ENCODE measurements around the gene MAP7D3. TPM values are rescaled to one million over a fixed set of nuclear protein-coding genes. Genes with fewer than 3 reads are reported as not detected.
A peak's percentile ranks its signal among the peaks of the same experiment; 100 is the strongest.
"Not testable (repeated sequence)": the region's sequence is repeated elsewhere in the genome, so short reads cannot be mapped to it uniquely, and the experiment has no call there.

MAP7D3 gene
- total and polyA plus RNA-seq, 12 donors = 5.9 to 14.9 (median 7.9) TPM

DNA sequence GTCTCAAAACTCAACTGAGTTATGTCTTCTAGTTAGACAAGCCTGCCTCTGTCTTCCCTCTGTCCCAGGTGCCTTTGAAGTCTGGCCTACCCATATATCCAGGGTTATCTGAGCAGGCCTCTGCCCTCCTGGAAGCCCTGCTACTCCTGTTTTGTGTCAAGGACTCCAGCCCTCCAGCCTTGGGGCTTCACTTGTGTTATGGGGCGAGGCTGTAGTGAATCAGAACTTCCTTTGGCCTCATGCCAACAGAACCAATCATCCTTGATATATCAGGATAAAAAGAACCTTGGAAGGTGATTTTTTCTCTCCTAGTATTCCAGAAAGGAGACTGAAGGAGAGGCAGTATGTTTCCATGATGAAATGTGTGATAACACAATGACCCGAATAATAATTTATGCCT, 40.6 kb upstream of the MAP7D3 start:
- no peak overlapping the region for H3K4me3 ChIP-seq
- H3K4me1 ChIP-seq (replicated peaks in 1 of 2) = no peaks in the 10 kb centered on the region
- H3K27me3 ChIP-seq = no peaks in the 10 kb centered on the region
- H3K9me3 ChIP-seq (replicated peaks in 1 of 3) = no peaks in the 10 kb centered on the region
- no peak overlapping the region for H3K27ac ChIP-seq
- peak in 4 of 7 donors; percentile 15 to 42 (median 21) for DNase-seq
- intact Hi-C loops (cut with DNase I) = no loop called here
- no peaks in the 10 kb centered on the region for H3K36me3 ChIP-seq (replicated peaks in 1 of 2)
- no peak for TF ChIP-seq CTCF (IDR thresholded peaks at IDR 0.05)
- no peak for TF ChIP-seq POLR2A (IDR thresholded peaks at IDR 0.05)
- WGBS, 4 donors = 43 to 51% (median 47%) methylated on average over 2 of the region's 2 CpGs

- intact Hi-C loops (cut with DNase I); DNase-seq: not testable (repeated sequence)
- 68 to 89% (median 84%) methylated on average over 3 to 5 of the region's 5 CpGs for WGBS, 4 donors
Measured at GRCh38 chrX:136286375-136286774, 35.2 kb upstream of the MAP7D3 start.

DNA sequence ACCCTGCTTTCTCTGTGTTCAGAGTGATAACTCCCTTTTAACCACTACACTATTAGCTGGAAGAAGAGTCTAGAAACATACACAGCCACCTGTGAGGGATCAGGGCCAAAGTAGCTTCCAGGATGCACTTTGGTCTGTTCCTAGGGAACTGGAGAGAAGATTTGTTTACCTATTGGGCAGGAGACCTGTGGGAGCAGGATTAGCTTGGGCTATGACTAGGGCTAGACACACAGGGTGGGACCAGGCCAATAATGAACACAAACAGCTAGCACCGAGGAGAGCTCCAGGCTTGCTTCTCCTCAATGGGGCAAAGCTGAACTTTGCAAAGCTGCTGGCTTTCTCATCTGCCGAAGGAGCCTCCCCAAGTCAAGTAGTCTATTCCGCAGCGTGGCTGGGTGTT, 24.4 kb upstream of the MAP7D3 start:
- Histone ChIP-seq H3K9me3 (replicated peaks in 1 of 3) (no peaks in the 10 kb centered on the region), H3K36me3 (replicated peaks in 1 of 2) (no peaks in the 10 kb centered on the region), H3K4me3 (no peak overlapping the region), H3K4me1 (replicated peaks in 1 of 2) (no peaks in the 10 kb centered on the region), H3K27me3 (peaks cover 6% of the 10 kb centered on the region), H3K27ac (no peak overlapping the region)
- TF ChIP-seq CTCF (IDR thresholded peaks at IDR 0.05) = no peak
- TF ChIP-seq POLR2A (IDR thresholded peaks at IDR 0.05) = no peak
- intact Hi-C loops (cut with DNase I) = no loop called here
- no peak for DNase-seq
- 67 to 81% (median 80%) methylated on average over 2 to 4 of the region's 4 CpGs for WGBS, 4 donors

More at GRCh38 chrX:136286375-136286774, 35.2 kb upstream of the MAP7D3 start:
- H3K9me3 ChIP-seq (replicated peaks in 1 of 3); H3K4me3 ChIP-seq; H3K4me1 ChIP-seq (replicated peaks in 1 of 2); H3K27ac ChIP-seq; H3K36me3 ChIP-seq (replicated peaks in 1 of 2): not testable (repeated sequence)
- peaks cover 11% of the 10 kb centered on the region for H3K27me3 ChIP-seq

GRCh38 chrX:136273986-136274385, 22.8 kb upstream of the MAP7D3 start:
- H3K9me3 ChIP-seq (replicated peaks in 1 of 3) = no peaks in the 10 kb centered on the region
- H3K27ac ChIP-seq = no peak overlapping the region
- H3K27me3 ChIP-seq = peaks cover 4% of the 10 kb centered on the region
- no peaks in the 10 kb centered on the region for H3K4me1 ChIP-seq (replicated peaks in 1 of 2)
- intact Hi-C loops (cut with DNase I) = no loop called here
- 81 to 100% (median 87%) methylated on average over 1 of the region's 1 CpG for WGBS, 4 donors
- TF ChIP-seq POLR2A (IDR thresholded peaks at IDR 0.05) (no peak), CTCF (IDR thresholded peaks at IDR 0.05) (no peak)
- H3K4me3 ChIP-seq = no peak overlapping the region
- no peak for DNase-seq
- no peaks in the 10 kb centered on the region for H3K36me3 ChIP-seq (replicated peaks in 1 of 2)

GRCh38 chrX:136272325-136272724, 21.1 kb upstream of the MAP7D3 start:
- DNase-seq = no peak
- intact Hi-C loops (cut with DNase I) = no loop called here
- no peak for TF ChIP-seq CTCF (IDR thresholded peaks at IDR 0.05)
- no peak for TF ChIP-seq POLR2A (IDR thresholded peaks at IDR 0.05)
- WGBS, 4 donors = 13 to 42% (median 29%) methylated on average over 1 of the region's 1 CpG; no CpG with 5 or more reads in 1 of the 4 donors
- H3K4me1 ChIP-seq (replicated peaks in 1 of 2) = no peaks in the 10 kb centered on the region
- H3K4me3 ChIP-seq = no peak overlapping the region
- no peaks in the 10 kb centered on the region for H3K36me3 ChIP-seq (replicated peaks in 1 of 2)
- H3K27me3 ChIP-seq = no peaks in the 10 kb centered on the region
- H3K9me3 ChIP-seq (replicated peaks in 1 of 3) = no peaks in the 10 kb centered on the region
- no peak overlapping the region for H3K27ac ChIP-seq
